SK-N-SH (cell line): ENCODE measurements around the gene MACROD2. TPM values are rescaled to one million over a fixed set of nuclear protein-coding genes. Genes with fewer than 3 reads are reported as not detected.

ENCODE experiments used
- CTCF ChIA-PET: fragments of 300-600, 350-600 bp; formaldehyde crosslinking; extraction: SDS; loops from one replicate; lab custom pipeline; 2021; lab: Yijun Ruan, JAX
- POLR2A ChIA-PET: fragments of 350-600 bp; sonication (Branson Sonifier 250); formaldehyde crosslinking; extraction: SDS; loops from one replicate; lab custom pipeline; 2020; ENCODE audit warnings: antibody characterized with exemption, inconsistent platforms; lab: Yijun Ruan, JAX
- DNase-seq: peaks from one replicate; pipeline ENCODE4 v3.0.0; 2012
- H2AFZ ChIP-seq: fragments of 200-600 bp; sonication (generic); 2 replicates; pipeline ENCODE4 v1.8.1; 2016; ENCODE audit warnings: antibody characterized with exemption, mild to moderate bottlenecking, low read depth
- H3F3A ChIP-seq: fragments of 200-600 bp; sonication (generic); replicated peaks from 2 replicates; pipeline ENCODE3; 2016; ENCODE audit warnings: antibody characterized with exemption, mild to moderate bottlenecking; ENCODE audit not compliant: insufficient read depth
- H3K27ac ChIP-seq, 2 experiments: fragments of 200-500 bp in 1 of 2; fragments of 200-600 bp in 1 of 2; sonication (Bioruptor generic) in 1 of 2; sonication (generic), shearing (Covaris generic) in 1 of 2; 2 replicates each; pipeline versions ENCODE4 v1.5.1 to v1.6.1; 2014 to 2016; ENCODE audit warnings: low read depth in 2 of 2, inconsistent platforms in 1 of 2, low read length in 1 of 2, mild to moderate bottlenecking in 1 of 2, mixed read lengths in 1 of 2
- H3K27me3 ChIP-seq: fragments of 200-600 bp; sonication (generic), shearing (Covaris generic); 2 replicates; pipeline ENCODE4 v1.6.1; 2016; ENCODE audit warnings: mixed run types; ENCODE audit not compliant: insufficient read depth
- H3K36me3 ChIP-seq, 2 experiments: fragments of 200-500 bp in 1 of 2; fragments of 200-600 bp in 1 of 2; sonication (Bioruptor generic) in 1 of 2; sonication (generic) in 1 of 2; replicated peaks in 1 of 2; 2 replicates each; pipeline versions ENCODE3 to v1.5.1; 2014 to 2016; ENCODE audit warnings: low read length in 1 of 2, mild to moderate bottlenecking in 1 of 2; ENCODE audit not compliant: insufficient read depth in 2 of 2, control insufficient read depth in 1 of 2
- H3K4me1 ChIP-seq, 2 experiments: fragments of 200-500 bp in 1 of 2; fragments of 200-600 bp in 1 of 2; sonication (Bioruptor generic) in 1 of 2; sonication (generic), shearing (Covaris generic) in 1 of 2; 2 replicates each; pipeline versions ENCODE4 v1.5.1 to v1.6.1; 2014 to 2016; ENCODE audit warnings: low read depth in 1 of 2, low read length in 1 of 2, mixed run types in 1 of 2; ENCODE audit not compliant: insufficient read depth in 2 of 2, control insufficient read depth in 1 of 2
- H3K4me2 ChIP-seq: fragments of 200-600 bp; sonication (generic), shearing (Covaris generic); 2 replicates; pipeline ENCODE4 v1.6.1; 2017; ENCODE audit warnings: mixed run types
- H3K4me3 ChIP-seq, 2 experiments: fragments of 200-500 bp in 1 of 2; fragments of 200-600 bp in 1 of 2; sonication (Bioruptor generic) in 1 of 2; sonication (generic), shearing (Covaris generic) in 1 of 2; 2 replicates each; pipeline versions ENCODE4 v1.5.1 to v1.8.1; 2014 to 2016; ENCODE audit warnings: low read depth in 2 of 2, inconsistent platforms in 1 of 2, low read length in 1 of 2, mild to moderate bottlenecking in 1 of 2, mixed read lengths in 1 of 2, moderate library complexity in 1 of 2
- H3K79me2 ChIP-seq: fragments of 200-600 bp; sonication (generic); 2 replicates; pipeline ENCODE4 v1.8.1; 2017; ENCODE audit warnings: mild to moderate bottlenecking; ENCODE audit not compliant: insufficient read depth
- H3K9ac ChIP-seq: fragments of 200-600 bp; sonication (generic); 2 replicates; pipeline ENCODE4 v1.6.1; 2017; ENCODE audit warnings: mixed run types
- H3K9me2 ChIP-seq: fragments of 200-600 bp; sonication (generic); 2 replicates; pipeline ENCODE4 v1.6.1; 2017; ENCODE audit warnings: mixed run types
- H3K9me3 ChIP-seq: fragments of 200-600 bp; sonication (generic); 2 replicates; pipeline ENCODE4 v1.6.1; 2017; ENCODE audit warnings: mixed run types, mild to moderate bottlenecking, moderate library complexity
- H4K20me1 ChIP-seq: fragments of 200-600 bp; sonication (generic); 2 replicates; pipeline ENCODE4 v1.6.1; 2017; ENCODE audit warnings: mild to moderate bottlenecking, mixed run types; ENCODE audit not compliant: insufficient read depth
- CHD2 ChIP-seq: fragments of 150-350 bp; IDR thresholded peaks from 2 replicates; pipeline ENCODE4 v1.6.1; 2018; ENCODE audit warnings: low read length; ENCODE audit not compliant: partially characterized antibody
- ELF1 ChIP-seq: IDR thresholded peaks from 2 replicates; pipeline ENCODE4 v1.4.0; 2012
- EP300 ChIP-seq, 2 experiments: IDR thresholded peaks; 2 replicates each; pipeline versions ENCODE4 v1.4.0 to v1.6.1; 2012; ENCODE audit warnings: borderline replicate concordance in 1 of 2, low read depth in 1 of 2, low read length in 1 of 2
- FOSL2 ChIP-seq: IDR thresholded peaks from 2 replicates; pipeline ENCODE4 v1.4.0; 2012; ENCODE audit warnings: low read depth, mild to moderate bottlenecking, moderate library complexity, borderline replicate concordance
- FOXM1 ChIP-seq: IDR thresholded peaks from 2 replicates; pipeline ENCODE4 v1.4.0; 2012; ENCODE audit warnings: low read depth, mild to moderate bottlenecking
- GABPA ChIP-seq: IDR thresholded peaks from 2 replicates; pipeline ENCODE4 v1.4.0; 2012; ENCODE audit warnings: low read depth, mild to moderate bottlenecking
- JUND ChIP-seq: IDR thresholded peaks from 2 replicates; pipeline ENCODE4 v1.4.0; 2012
- MEF2A ChIP-seq: IDR thresholded peaks from 2 replicates; pipeline ENCODE4 v1.4.0; 2012; ENCODE audit warnings: low read depth, borderline replicate concordance
- MXI1 ChIP-seq: IDR thresholded peaks from 2 replicates; pipeline ENCODE4 v1.6.1; 2012; ENCODE audit warnings: mild to moderate bottlenecking, low read depth, low read length, improper control_type of control experiment
- PBX3 ChIP-seq: IDR thresholded peaks from 2 replicates; pipeline ENCODE4; 2012
- RAD21 ChIP-seq: IDR thresholded peaks from 2 replicates; pipeline ENCODE4 v1.6.1; 2012; ENCODE audit warnings: mild to moderate bottlenecking, low read length
- RCOR1 ChIP-seq: fragments of 150-350 bp; IDR thresholded peaks from 2 replicates; pipeline ENCODE4 v1.6.1; 2017; ENCODE audit warnings: antibody characterized with exemption, low read length
- REST ChIP-seq: IDR thresholded peaks from 2 replicates; pipeline ENCODE4 v1.6.1; 2012; ENCODE audit warnings: mild to moderate bottlenecking, low read depth, low read length, moderate library complexity
- RFX5 ChIP-seq: IDR thresholded peaks from 2 replicates; pipeline ENCODE4 v1.6.1; 2012; ENCODE audit warnings: mild to moderate bottlenecking, improper control_type of control experiment, low read length
- RXRA ChIP-seq: IDR thresholded peaks from 2 replicates; pipeline ENCODE4 v1.4.0; 2012; ENCODE audit warnings: low read depth, mild to moderate bottlenecking, borderline replicate concordance
- SIN3A ChIP-seq: IDR thresholded peaks from 2 replicates; pipeline ENCODE4 v1.6.1; 2012; ENCODE audit warnings: low read depth, mild to moderate bottlenecking, low read length, moderate library complexity, borderline replicate concordance
- SMC3 ChIP-seq: IDR thresholded peaks from 2 replicates; pipeline ENCODE4 v1.6.1; 2012; ENCODE audit warnings: low read depth, low read length, improper control_type of control experiment
- TAF1 ChIP-seq: IDR thresholded peaks from 2 replicates; pipeline ENCODE4 v1.6.1; 2012; ENCODE audit warnings: low read depth, mild to moderate bottlenecking, low read length, moderate library complexity, borderline replicate concordance
- YY1 ChIP-seq: IDR thresholded peaks from 2 replicates; pipeline ENCODE4 v1.4.0; 2012; ENCODE audit warnings: low read depth, mild to moderate bottlenecking
- ZBTB33 ChIP-seq: IDR thresholded peaks from 2 replicates; pipeline ENCODE4 v1.4.0; 2012; ENCODE audit warnings: low read depth, borderline replicate concordance
- WGBS: methylation state at CpG from one replicate; pipeline ENCODE4 v1.1.6; 2017; ENCODE audit warnings: low lambda C conversion rate; 5-methylcytosine and 5-hydroxymethylcytosine counted together
- polyA plus RNA-seq, 3 experiments: library from polyadenylated mRNA; depleted of rRNA; stranded (reverse); fragments of >200 nt; gene quantifications; 2 replicates each; pipeline ENCODE4 v1.2.3, GENCODE V29; 2012

Gene MACROD2
- polyA plus RNA-seq, 1 of the 3 experiments (the other 2 are of a cell fraction): 0.33 TPM

GRCh38 chr20:14232650-14233049 is 237.3 kb downstream of the MACROD2 start:
- Histone ChIP-seq H3K27me3 (no peaks in the 10 kb centered on the region), H2AFZ (no peak overlapping the region), H3K4me3 (no peak overlapping the region), H3K27ac (no peak overlapping the region)
- 92% methylated on average over 2 of the region's 2 CpGs for WGBS
- no peak for DNase-seq
- TF ChIP-seq FOSL2 (no peak), RXRA (no peak), RCOR1 (no peak), FOXM1 (no peak), TAF1 (no peak), MEF2A (no peak), CHD2 (no peak), ZBTB33 (no peak), JUND (no peak), PBX3 (no peak), YY1 (no peak), ELF1 (no peak), GABPA (no peak), MXI1 (no peak), EP300 (IDR thresholded peaks at IDR 0.05; ENCODE audit: borderline replicate concordance in 1 of 2, low read depth in 1 of 2, low read length in 1 of 2) (no peak), RAD21 (no peak), SIN3A (no peak), SMC3 (no peak), REST (no peak), RFX5 (no peak)
- TF ChIP-seq, all 33 proteins: peak for 0
- Histone ChIP-seq H3K9me3 (no peaks in the 10 kb centered on the region), H3K4me2 (no peak overlapping the region), H3K36me3 (no peaks in the 10 kb centered on the region), H3K4me1 (no peaks in the 10 kb centered on the region; a peak in 1 of 4 replicates), H4K20me1 (no peaks in the 10 kb centered on the region), H3K9ac (no peak overlapping the region), H3K79me2 (no peaks in the 10 kb centered on the region), H3K9me2 (no peaks in the 10 kb centered on the region), H3F3A (no peaks in the 10 kb centered on the region)
- ChIA-PET CTCF (interaction anchor here (0.8 kb wide), 1 partner anchor 13 kb away, joined by 3 read pairs; no protein-coding TSS in a partner anchor), POLR2A (no interaction called here)
